HEK293T (cell line): ENCODE data around the gene CBLN3.

Experiments used
- CTCF ChIA-PET: fragments of 350-600 bp; formaldehyde crosslinking; extraction: SDS; loops from one replicate; lab custom pipeline; 2021; ENCODE audit warnings: antibody characterized with exemption, inconsistent platforms; lab: Yijun Ruan, JAX
- POLR2A ChIA-PET: fragments of 350-600 bp; formaldehyde crosslinking; extraction: SDS; loops from one replicate; lab custom pipeline; 2020; ENCODE audit warnings: antibody characterized with exemption, inconsistent platforms; lab: Yijun Ruan, JAX
- DNase-seq: peaks from one replicate; pipeline ENCODE4 v3.0.0; 2012; ENCODE audit warnings: mixed read lengths; ENCODE audit errors: extremely low spot score
- ARNT ChIP-seq: fragments of 450-650 bp; IDR thresholded peaks from 2 replicates; pipeline ENCODE4 v1.6.1; 2017; ENCODE audit warnings: mild to moderate bottlenecking
- BHLHE40 ChIP-seq: fragments of 450-650 bp; IDR thresholded peaks from 2 replicates; pipeline ENCODE4 v1.6.1; 2016; ENCODE audit warnings: mild to moderate bottlenecking, moderate library complexity, borderline replicate concordance
- CTBP1 ChIP-seq: fragments of 450-650 bp; IDR thresholded peaks from 2 replicates; pipeline ENCODE4 v1.6.1; 2016; ENCODE audit warnings: borderline replicate concordance
- ELF4 ChIP-seq: fragments of 450-650 bp; IDR thresholded peaks from 2 replicates; pipeline ENCODE4 v1.6.1; 2017; ENCODE audit warnings: antibody characterized with exemption
- FOXA1 ChIP-seq: fragments of 450-650 bp; IDR thresholded peaks from 2 replicates; pipeline ENCODE4 v1.6.1; 2016; ENCODE audit warnings: mild to moderate bottlenecking
- FOXK2 ChIP-seq: fragments of 450-650 bp; IDR thresholded peaks from 2 replicates; pipeline ENCODE4 v1.6.1; 2016; ENCODE audit warnings: mild to moderate bottlenecking
- FOXM1 ChIP-seq: fragments of 450-650 bp; IDR thresholded peaks from 2 replicates; pipeline ENCODE4 v1.6.1; 2017; ENCODE audit warnings: mild to moderate bottlenecking, borderline replicate concordance
- HDGF ChIP-seq: fragments of 450-650 bp; IDR thresholded peaks from 2 replicates; pipeline ENCODE4 v1.6.1; 2017; ENCODE audit warnings: antibody characterized with exemption, borderline replicate concordance
- L3MBTL2 ChIP-seq: fragments of 450-650 bp; conservative IDR thresholded peaks from 2 replicates; pipeline ENCODE4 v1.6.1; 2016; ENCODE audit warnings: mild to moderate bottlenecking
- LEF1 ChIP-seq: fragments of 450-650 bp; IDR thresholded peaks from 2 replicates; pipeline ENCODE4 v1.6.1; 2017; ENCODE audit warnings: mild to moderate bottlenecking, borderline replicate concordance
- NFRKB ChIP-seq: fragments of 450-650 bp; IDR thresholded peaks from 2 replicates; pipeline ENCODE4 v1.6.1; 2016; ENCODE audit warnings: mild to moderate bottlenecking, moderate library complexity
- SP1 ChIP-seq: fragments of 450-650 bp; IDR thresholded peaks from 2 replicates; pipeline ENCODE4 v1.6.1; 2017
- SUZ12 ChIP-seq: fragments of 450-650 bp; IDR thresholded peaks from 2 replicates; pipeline ENCODE4 v1.6.1; 2016; ENCODE audit warnings: mild to moderate bottlenecking
- TARDBP ChIP-seq: fragments of 450-650 bp; IDR thresholded peaks from 2 replicates; pipeline ENCODE4 v1.6.1; 2016
- ZNF384 ChIP-seq: fragments of 450-650 bp; IDR thresholded peaks from 2 replicates; pipeline ENCODE4 v1.6.1; 2016
- TF ChIP-seq, protein P1 (sequence below): fragments of 450-650 bp; IDR thresholded peaks from 2 replicates; pipeline ENCODE4 v1.6.1; 2016

Gene CBLN3

GRCh38 chr14:24414077-24414476, 15.4 kb downstream of the CBLN3 start:
- TF ChIP-seq SP1 (no peak), HDGF (no peak), FOXK2 (no peak), SUZ12 (no peak), TARDBP (no peak), L3MBTL2 (no peak), ELF4 (no peak), CTBP1 (no peak), NFRKB (no peak), ZNF384 (no peak)
- TF ChIP-seq, protein P1, sequence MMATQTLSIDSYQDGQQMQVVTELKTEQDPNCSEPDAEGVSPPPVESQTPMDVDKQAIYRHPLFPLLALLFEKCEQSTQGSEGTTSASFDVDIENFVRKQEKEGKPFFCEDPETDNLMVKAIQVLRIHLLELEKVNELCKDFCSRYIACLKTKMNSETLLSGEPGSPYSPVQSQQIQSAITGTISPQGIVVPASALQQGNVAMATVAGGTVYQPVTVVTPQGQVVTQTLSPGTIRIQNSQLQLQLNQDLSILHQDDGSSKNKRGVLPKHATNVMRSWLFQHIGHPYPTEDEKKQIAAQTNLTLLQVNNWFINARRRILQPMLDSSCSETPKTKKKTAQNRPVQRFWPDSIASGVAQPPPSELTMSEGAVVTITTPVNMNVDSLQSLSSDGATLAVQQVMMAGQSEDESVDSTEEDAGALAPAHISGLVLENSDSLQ: no peak
- ChIA-PET CTCF (interaction anchor here (1.0 to 2.1 kb wide), 4 partner anchors 17 to 81 kb away, joined by 3 to 9 read pairs (median 5); no protein-coding TSS in a partner anchor), POLR2A (interaction anchor here (1.0 to 1.5 kb wide), 3 partner anchors 11 to 49 kb away, joined by 3 to 5 read pairs (median 3); no protein-coding TSS in a partner anchor)
- no peak for DNase-seq

- POLR2A ChIA-PET: no interaction called here
- peak; percentile 70 for DNase-seq
- CTCF ChIA-PET: interaction anchor here (0.8 to 1.5 kb wide), 4 partner anchors 11 to 46 kb away, joined by 3 to 5 read pairs (median 4); partner anchors contain the start of gene NYNRIN
- TF ChIP-seq L3MBTL2: no peak
- TF ChIP-seq SP1: no peak
- TF ChIP-seq HDGF: no peak
- no peak for TF ChIP-seq ZNF384
- no peak for TF ChIP-seq LEF1
- no peak for TF ChIP-seq FOXK2
Observed at GRCh38 chr14:24411443-24412389, 17.8 kb downstream of the CBLN3 start.

DNA sequence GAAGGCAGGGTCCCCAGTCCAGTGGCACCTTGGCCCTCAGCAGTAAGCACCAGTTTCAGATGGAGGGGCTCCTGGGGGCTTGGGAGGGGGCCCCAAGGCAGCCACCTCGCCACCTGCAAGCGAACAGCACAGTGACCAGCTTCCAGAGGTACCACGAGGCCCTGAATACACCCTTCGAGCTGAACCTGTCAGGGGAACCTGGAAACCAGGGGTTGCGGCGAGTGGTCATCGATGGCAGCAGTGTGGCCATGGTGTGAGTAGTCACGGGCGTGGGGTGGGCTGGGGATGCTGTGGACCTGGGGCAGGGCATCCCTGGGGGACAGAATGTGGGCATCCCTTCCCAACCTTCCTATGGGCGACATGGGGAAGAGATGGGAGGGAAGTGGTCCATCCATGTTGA, 19.5 kb downstream of the CBLN3 start:
- CTCF ChIA-PET: interaction anchor here (0.5 to 1.7 kb wide), 3 partner anchors 14 to 76 kb away, joined by 3 to 8 read pairs (median 4); no protein-coding TSS in a partner anchor
- TF ChIP-seq ZNF384: no peak
- TF ChIP-seq HDGF: no peak
- no peak for TF ChIP-seq CTBP1
- TF ChIP-seq FOXM1: no peak
- TF ChIP-seq, protein P1: no peak
- TF ChIP-seq SUZ12: no peak
- TF ChIP-seq BHLHE40: no peak
- no peak for TF ChIP-seq NFRKB
- no peak for TF ChIP-seq ELF4
- TF ChIP-seq TARDBP: no peak
- TF ChIP-seq L3MBTL2: no peak
- no peak for TF ChIP-seq LEF1
- TF ChIP-seq ARNT: no peak
- no peak for TF ChIP-seq FOXA1
- no peak for TF ChIP-seq SP1
- no peak for TF ChIP-seq FOXK2
- POLR2A ChIA-PET: interaction anchor here (1.4 kb wide), 1 partner anchor 10 kb away, joined by 10 read pairs; the partner anchor contains the start of gene NYNRIN
- DNase-seq: no peak

DNA sequence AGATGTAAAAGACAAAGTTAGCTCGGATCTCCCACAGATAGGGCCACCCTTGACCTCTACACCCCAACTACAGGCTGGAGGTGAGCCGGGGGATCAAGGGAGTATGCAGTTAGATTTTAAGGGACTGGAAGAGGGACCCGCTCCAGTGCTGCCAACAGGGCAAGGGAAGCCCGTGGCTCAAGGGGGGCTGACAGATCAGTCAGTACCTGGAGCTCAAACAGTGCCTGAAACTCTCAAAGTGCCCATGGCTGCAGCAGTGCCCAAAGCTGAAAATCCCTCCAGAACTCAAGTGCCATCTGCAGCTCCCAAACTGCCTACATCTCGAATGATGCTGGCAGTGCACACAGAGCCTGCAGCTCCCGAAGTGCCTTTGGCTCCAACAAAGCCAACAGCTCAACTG, 20.3 kb downstream of the CBLN3 start:
- CTCF ChIA-PET: interaction anchor here (0.6 to 1.7 kb wide), 8 partner anchors 14 to 398 kb away, joined by 3 to 8 read pairs (median 4); partner anchors contain the start of genes KHNYN and TINF2
- DNase-seq: no peak
- POLR2A ChIA-PET: interaction anchor here (0.8 to 1.4 kb wide), 5 partner anchors 9 to 166 kb away, joined by 3 to 10 read pairs (median 3); partner anchors contain the start of genes CBLN3, KHNYN, NYNRIN and TINF2

GRCh38 chr14:24408764-24409163, 20.7 kb downstream of the CBLN3 start:
- no peak for DNase-seq
- TF ChIP-seq ELF4 (no peak), SP1 (no peak), FOXK2 (no peak), TARDBP (no peak)
- ChIA-PET CTCF (interaction anchor here (0.6 to 1.7 kb wide), 7 partner anchors 21 to 397 kb away, joined by 3 to 8 read pairs (median 4); partner anchors contain the start of genes KHNYN and TINF2), POLR2A (interaction anchor here (0.8 to 1.4 kb wide), 5 partner anchors 9 to 166 kb away, joined by 3 to 10 read pairs (median 3); partner anchors contain the start of genes CBLN3, KHNYN, NYNRIN and TINF2)

More for the DNA sequence above, 20.3 kb downstream of the CBLN3 start:
- no peak for TF ChIP-seq CTBP1
- no peak for TF ChIP-seq ZNF384
- no peak for TF ChIP-seq HDGF
- TF ChIP-seq FOXM1: no peak
- no peak for TF ChIP-seq L3MBTL2
- no peak for TF ChIP-seq BHLHE40
- no peak for TF ChIP-seq FOXK2
- no peak for TF ChIP-seq ARNT
- TF ChIP-seq LEF1: no peak
- no peak for TF ChIP-seq TARDBP
- TF ChIP-seq, protein P1: no peak
- no peak for TF ChIP-seq SUZ12
- no peak for TF ChIP-seq SP1
- no peak for TF ChIP-seq ELF4
- no peak for TF ChIP-seq NFRKB
- no peak for TF ChIP-seq FOXA1
